ENCODE data around the gene DDR2. TPM values are rescaled to one million over a fixed set of nuclear protein-coding genes. Genes with fewer than 3 reads are reported as not detected.

The DDR2 gene
- total RNA-seq, 1 experiment from 2014 or later, result 1.9 TPM

DNA sequence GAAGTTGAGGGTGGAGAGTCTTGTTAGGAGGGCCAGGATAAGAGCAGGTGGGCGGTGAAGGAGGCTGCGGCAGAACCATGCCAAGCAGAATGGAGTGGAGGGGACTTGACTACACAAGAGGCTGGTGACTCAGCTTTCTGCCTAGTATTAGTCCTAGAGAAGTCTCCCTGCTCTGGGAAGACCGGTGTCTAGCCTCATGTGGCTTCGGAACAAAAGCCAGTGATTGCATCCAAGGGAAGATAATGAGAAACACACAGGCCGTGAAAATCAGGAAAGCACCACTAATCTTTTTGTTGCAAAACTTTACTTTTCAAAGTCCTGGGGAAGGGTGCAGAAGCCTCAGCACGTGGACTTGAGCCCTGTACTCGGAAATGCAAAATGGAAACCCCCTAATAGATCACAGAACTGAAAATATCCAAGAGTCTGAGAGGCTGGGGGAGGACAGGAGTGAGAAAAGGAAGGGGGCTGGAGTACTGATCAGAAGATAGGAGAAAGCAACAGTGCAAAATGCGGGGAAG, 31.4 kb downstream of the DDR2 start:
- intact Hi-C loops (cut with micrococcal nuclease; ENCODE audit: unreplicated experiment), result no loop called here

GRCh38 chr1:162666006-162666645, 33.9 kb downstream of the DDR2 start:
- no peak for TF ChIP-seq REST (IDR thresholded peaks at IDR 0.05; ENCODE audit: insufficient read depth in 1 of 2, low read depth in 2 of 2, low read length in 1 of 2)
- TF ChIP-seq SIN3A (IDR thresholded peaks at IDR 0.05; ENCODE audit: borderline replicate concordance, insufficient read depth, low read depth, low read length), result no peak
- TF ChIP-seq CTCF (IDR thresholded peaks at IDR 0.05), result no peak
- TF ChIP-seq TCF7L2 (IDR thresholded peaks at IDR 0.05; ENCODE audit: low read depth, low read length), result no peak
- TF ChIP-seq POLR2AphosphoS5 (IDR thresholded peaks at IDR 0.05; ENCODE audit: low read depth, low read length), result no peak
- POLR2A ChIA-PET, result no interaction called here
- H3K9me3 ChIP-seq (ENCODE audit: control insufficient read depth, insufficient read depth, low read depth, low read length), result no peaks in the 10 kb centered on the region
- no peaks in the 10 kb centered on the region for H3K4me1 ChIP-seq (ENCODE audit: control insufficient read depth, insufficient read depth, low read length)
- CTCF ChIA-PET, result no interaction called here
- BruUV-seq (replicated peaks), result no TSS peak
- in situ Hi-C loops (cut with HindIII; ENCODE audit: low pct_unique_long_range_greater_than_20kb, low sequenced_read_pairs), result no loop called here
- intact Hi-C loops (cut with micrococcal nuclease; ENCODE audit: unreplicated experiment), result no loop called here
- DNase-seq (ENCODE audit: low read depth, low spot score) (no peak), ATAC-seq (no peak)
- H3K27me3 ChIP-seq (ENCODE audit: control insufficient read depth, insufficient read depth, low read length), result no peaks in the 10 kb centered on the region
- H3K36me3 ChIP-seq (ENCODE audit: control insufficient read depth, insufficient read depth, low read length), result no peaks in the 10 kb centered on the region
- no peak overlapping the region for H3K4me3 ChIP-seq (ENCODE audit: low read depth in 2 of 2, low read length in 2 of 2)
- H3K27ac ChIP-seq (ENCODE audit: low read length), result no peak overlapping the region

More for the DNA sequence above, 31.4 kb downstream of the DDR2 start:
- H3K27me3 ChIP-seq (ENCODE audit: control insufficient read depth, insufficient read depth, low read length), result no peaks in the 10 kb centered on the region
- in situ Hi-C loops (cut with HindIII; ENCODE audit: low pct_unique_long_range_greater_than_20kb, low sequenced_read_pairs), result no loop called here
- ChIA-PET CTCF (no interaction called here), POLR2A (no interaction called here)
- H3K4me1 ChIP-seq (ENCODE audit: control insufficient read depth, insufficient read depth, low read length), result no peaks in the 10 kb centered on the region; the same call in 1 of the 2 replicates
- H3K4me3 ChIP-seq (ENCODE audit: low read depth in 2 of 2, low read length in 2 of 2), result no peak overlapping the region
- BruUV-seq (replicated peaks), result no TSS peak
- ATAC-seq (peak; percentile 77; the same call in 1 of the 2 replicates), DNase-seq (ENCODE audit: low read depth, low spot score) (no peak)
- H3K36me3 ChIP-seq (ENCODE audit: control insufficient read depth, insufficient read depth, low read length), result no peaks in the 10 kb centered on the region
- H3K9me3 ChIP-seq (ENCODE audit: control insufficient read depth, insufficient read depth, low read depth, low read length), result no peaks in the 10 kb centered on the region
- TF ChIP-seq TCF7L2 (IDR thresholded peaks at IDR 0.05; ENCODE audit: low read depth, low read length) (no peak), SIN3A (IDR thresholded peaks at IDR 0.05; ENCODE audit: borderline replicate concordance, insufficient read depth, low read depth, low read length) (no peak), REST (IDR thresholded peaks at IDR 0.05; ENCODE audit: insufficient read depth in 1 of 2, low read depth in 2 of 2, low read length in 1 of 2) (no peak), CTCF (IDR thresholded peaks at IDR 0.05) (no peak), POLR2AphosphoS5 (IDR thresholded peaks at IDR 0.05; ENCODE audit: low read depth, low read length) (no peak)
- H3K27ac ChIP-seq (ENCODE audit: low read length), result no peak overlapping the region
